Cerebellar cortex (tissue), 1 donor: ENCODE measurements around the gene OR1L6.

Experiments used
- DNase-seq: peaks from one replicate; pipeline ENCODE4 v3.0.0-alpha.2; 2015; ENCODE audit warnings: low spot score

OR1L6 gene

GRCh38 chr9:122742003-122742402, at the start of gene OR1L6:
Gene OR1L6 (plus strand): TSS chr9:122742303. CDS start chr9:122749848, 7,545 bp downstream.
- no peak for DNase-seq

- DNase-seq: no peak
Measured at GRCh38 chr9:122695696-122696095, 46.4 kb upstream of the OR1L6 start.

GRCh38 chr9:122718038-122718437, 24.1 kb upstream of the OR1L6 start:
- no peak for DNase-seq

- no peak for DNase-seq
Measured at GRCh38 chr9:122719218-122719617, 22.9 kb upstream of the OR1L6 start.

- no peak for DNase-seq
Measured at GRCh38 chr9:122723690-122724089, 18.4 kb upstream of the OR1L6 start, which contains the start of gene OR1L4. Gene OR1L4 (plus strand): TSS chr9:122723990. CDS start chr9:122723990, 0 bp downstream.

- DNase-seq: no peak
Measured at GRCh38 chr9:122754825-122755224, 12.7 kb downstream of the OR1L6 start.

GRCh38 chr9:122767817-122768216, 25.7 kb downstream of the OR1L6 start:
- no peak for DNase-seq

- DNase-seq: no peak
Measured at GRCh38 chr9:122777052-122777451, 34.9 kb downstream of the OR1L6 start.

- DNase-seq: no peak
Measured at GRCh38 chr9:122777935-122778627, 36.0 kb downstream of the OR1L6 start.

GRCh38 chr9:122779181-122779580, 37.1 kb downstream of the OR1L6 start:
- DNase-seq: no peak

GRCh38 chr9:122780026-122780425, 37.9 kb downstream of the OR1L6 start:
- DNase-seq: no peak

GRCh38 chr9:122781671-122782070, 39.6 kb downstream of the OR1L6 start:
- DNase-seq: no peak

GRCh38 chr9:122785269-122785668, 43.2 kb downstream of the OR1L6 start:
- DNase-seq: no peak

- no peak for DNase-seq
Measured at GRCh38 chr9:122786338-122786737, 44.2 kb downstream of the OR1L6 start.

- DNase-seq: no peak
Measured at GRCh38 chr9:122788831-122789230, 46.7 kb downstream of the OR1L6 start, which contains the start of gene OR5C1. Gene OR5C1 (plus strand): TSS chr9:122788933. CDS start chr9:122788933, 0 bp downstream.

GRCh38 chr9:122789256-122790046, 47.3 kb downstream of the OR1L6 start:
- DNase-seq: no peak

GRCh38 chr9:122791872-122792669, 50.0 kb downstream of the OR1L6 start:
- no peak for DNase-seq

- no peak for DNase-seq
Measured at GRCh38 chr9:122797316-122798063, 55.4 kb downstream of the OR1L6 start.
